ENCODE measurements around the gene CCDC66.

Gene CCDC66

DNA sequence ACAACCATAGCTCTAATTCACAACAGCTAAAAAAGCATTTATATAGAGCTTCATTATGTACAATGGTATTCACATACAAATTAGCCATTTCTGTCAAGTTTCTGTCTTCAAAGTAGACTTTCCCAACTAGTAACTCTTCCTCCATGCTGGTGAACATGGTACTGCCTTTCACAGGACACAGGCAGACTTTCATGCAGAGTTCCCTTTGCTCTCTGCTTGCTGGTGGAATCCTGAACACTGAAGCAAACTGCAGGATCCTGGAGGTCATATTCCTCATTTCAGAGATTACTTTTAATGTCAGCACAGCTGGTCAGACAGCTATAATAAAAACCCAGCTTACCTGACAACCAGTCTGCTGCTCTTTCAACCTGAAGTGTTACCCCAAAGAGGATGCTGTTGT is 72.5 kb downstream of the CCDC66 start:
- TF ChIP-seq, protein P1, sequence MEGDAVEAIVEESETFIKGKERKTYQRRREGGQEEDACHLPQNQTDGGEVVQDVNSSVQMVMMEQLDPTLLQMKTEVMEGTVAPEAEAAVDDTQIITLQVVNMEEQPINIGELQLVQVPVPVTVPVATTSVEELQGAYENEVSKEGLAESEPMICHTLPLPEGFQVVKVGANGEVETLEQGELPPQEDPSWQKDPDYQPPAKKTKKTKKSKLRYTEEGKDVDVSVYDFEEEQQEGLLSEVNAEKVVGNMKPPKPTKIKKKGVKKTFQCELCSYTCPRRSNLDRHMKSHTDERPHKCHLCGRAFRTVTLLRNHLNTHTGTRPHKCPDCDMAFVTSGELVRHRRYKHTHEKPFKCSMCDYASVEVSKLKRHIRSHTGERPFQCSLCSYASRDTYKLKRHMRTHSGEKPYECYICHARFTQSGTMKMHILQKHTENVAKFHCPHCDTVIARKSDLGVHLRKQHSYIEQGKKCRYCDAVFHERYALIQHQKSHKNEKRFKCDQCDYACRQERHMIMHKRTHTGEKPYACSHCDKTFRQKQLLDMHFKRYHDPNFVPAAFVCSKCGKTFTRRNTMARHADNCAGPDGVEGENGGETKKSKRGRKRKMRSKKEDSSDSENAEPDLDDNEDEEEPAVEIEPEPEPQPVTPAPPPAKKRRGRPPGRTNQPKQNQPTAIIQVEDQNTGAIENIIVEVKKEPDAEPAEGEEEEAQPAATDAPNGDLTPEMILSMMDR (IDR thresholded peaks at IDR 0.05; ENCODE audit: control extremely low read depth, extremely low read depth, low read depth, missing control alignments): no peak
- no peak for DNase-seq (ENCODE audit: extremely low spot score)
- ChIA-PET CTCF (interaction anchor here (1.7 to 2.8 kb wide), 2 partner anchors 8 to 12 kb away, joined by 4 to 11 read pairs; no protein-coding TSS in a partner anchor), POLR2A (no interaction called here)

DNA sequence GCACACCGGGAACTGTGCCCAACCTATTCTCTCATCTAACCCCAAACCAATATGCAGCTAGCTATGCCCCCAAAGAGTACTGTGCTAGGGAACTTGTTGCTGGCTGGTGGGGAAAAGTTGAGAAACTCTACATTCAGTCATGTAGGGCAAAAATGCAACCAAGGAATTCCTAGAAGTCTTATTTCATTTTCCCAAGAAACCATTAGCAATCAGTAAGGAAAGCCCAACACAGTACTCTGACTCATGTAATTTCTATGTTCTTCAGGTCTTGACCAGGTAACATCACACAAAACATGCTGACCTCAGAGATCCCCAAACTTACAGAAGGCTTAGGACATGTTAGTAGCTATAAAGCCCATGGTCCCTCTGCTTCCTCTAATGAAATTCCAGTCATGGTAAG is 74.0 kb downstream of the CCDC66 start:
- TF ChIP-seq, protein P1 (IDR thresholded peaks at IDR 0.05; ENCODE audit: control extremely low read depth, extremely low read depth, low read depth, missing control alignments): no peak
- DNase-seq (ENCODE audit: extremely low spot score): no peak
- ChIA-PET CTCF (interaction anchor here (1.1 to 1.7 kb wide), 2 partner anchors 9 to 10 kb away, joined by 3 to 4 read pairs; no protein-coding TSS in a partner anchor), POLR2A (no interaction called here)

DNA sequence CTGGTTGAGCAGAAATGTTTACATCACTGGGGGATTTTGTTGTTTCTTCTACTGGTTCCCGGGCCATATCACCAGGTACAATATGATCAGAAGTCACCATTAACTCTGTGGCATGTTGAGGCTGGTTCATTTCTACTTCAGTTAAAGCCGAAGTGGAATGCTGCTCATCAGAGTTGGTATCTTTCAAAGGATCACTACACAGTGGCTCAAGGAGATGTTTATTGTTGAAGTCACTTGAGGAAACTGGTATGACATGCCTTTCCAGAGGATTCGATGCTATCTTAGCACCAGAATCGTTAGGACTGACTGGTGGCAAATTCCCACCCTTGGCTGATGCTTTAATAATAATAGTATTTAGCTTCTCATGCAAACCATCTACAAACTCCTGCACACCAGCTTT is 76.2 kb downstream of the CCDC66 start:
- ChIA-PET CTCF (no interaction called here), POLR2A (no interaction called here)
- TF ChIP-seq, protein P1 (IDR thresholded peaks at IDR 0.05; ENCODE audit: control extremely low read depth, extremely low read depth, low read depth, missing control alignments): no peak
- DNase-seq (ENCODE audit: extremely low spot score): no peak

DNA sequence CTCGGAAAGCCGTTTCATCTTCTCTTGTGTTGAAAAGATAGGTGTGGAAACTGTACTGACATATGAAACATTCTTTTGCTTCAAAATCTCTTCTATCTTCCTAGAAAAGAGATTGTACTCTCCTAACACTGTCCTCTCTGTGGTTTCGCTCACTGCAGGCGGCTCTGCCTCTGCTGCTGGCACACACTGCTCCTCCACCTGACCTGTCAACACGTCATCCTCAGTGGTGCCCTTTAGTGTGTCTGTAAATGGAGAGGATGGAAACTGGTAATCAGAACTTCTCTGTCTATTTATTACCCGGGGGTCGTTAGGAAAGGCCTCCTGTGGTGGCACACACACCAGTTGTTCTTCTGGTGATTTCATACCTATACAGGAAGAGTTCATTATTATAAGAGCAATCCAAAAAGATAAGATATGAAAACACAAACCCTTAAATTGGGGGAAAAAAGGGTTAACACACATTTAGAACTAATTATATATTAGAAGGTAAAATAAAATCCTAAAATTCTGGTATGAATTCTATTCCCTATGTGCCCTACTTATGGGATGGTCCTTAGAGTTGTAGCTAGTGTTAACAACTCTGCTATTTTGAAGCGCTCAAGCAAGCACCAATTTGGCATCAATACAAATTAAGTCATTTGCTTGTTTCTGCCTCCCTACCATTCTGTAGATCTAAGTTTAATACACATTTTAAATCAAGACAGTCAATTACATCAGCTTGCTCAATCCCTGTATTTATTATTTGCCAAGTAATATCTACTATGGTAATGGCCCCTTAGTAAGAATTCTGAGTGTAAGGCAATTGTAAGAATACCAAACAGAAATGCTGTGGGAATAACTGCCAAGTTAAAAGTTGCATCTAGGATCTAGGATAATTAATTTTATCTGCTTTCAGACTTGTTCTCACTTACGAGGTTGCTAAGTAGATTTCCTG is 76.9 kb downstream of the CCDC66 start:
- ChIA-PET POLR2A (no interaction called here), CTCF (interaction anchor here (2.3 kb wide), 1 partner anchor 10 kb away, joined by 7 read pairs; no protein-coding TSS in a partner anchor)
- DNase-seq (ENCODE audit: extremely low spot score): no peak
- TF ChIP-seq, protein P1 (IDR thresholded peaks at IDR 0.05; ENCODE audit: control extremely low read depth, extremely low read depth, low read depth, missing control alignments): no peak

DNA sequence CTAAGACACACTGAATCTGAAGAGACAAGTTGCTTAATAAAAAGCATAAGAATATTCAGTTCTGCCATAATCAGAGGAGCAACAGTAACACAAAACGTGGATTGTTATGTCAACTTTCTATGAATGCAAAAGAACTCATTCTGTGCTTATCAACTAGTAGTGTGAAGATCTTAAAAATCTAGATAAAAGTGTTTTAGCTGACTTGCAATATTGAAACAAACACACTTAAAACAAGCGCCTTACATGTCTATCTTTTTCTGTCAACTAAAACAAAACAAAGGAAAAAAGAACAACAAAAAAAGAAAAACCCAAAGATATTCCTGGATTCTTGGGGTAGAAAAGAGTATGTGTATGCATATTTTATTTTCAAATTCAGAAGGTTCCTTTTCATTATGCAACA is 88.4 kb downstream of the CCDC66 start:
- POLR2A ChIA-PET: no interaction called here

DNA sequence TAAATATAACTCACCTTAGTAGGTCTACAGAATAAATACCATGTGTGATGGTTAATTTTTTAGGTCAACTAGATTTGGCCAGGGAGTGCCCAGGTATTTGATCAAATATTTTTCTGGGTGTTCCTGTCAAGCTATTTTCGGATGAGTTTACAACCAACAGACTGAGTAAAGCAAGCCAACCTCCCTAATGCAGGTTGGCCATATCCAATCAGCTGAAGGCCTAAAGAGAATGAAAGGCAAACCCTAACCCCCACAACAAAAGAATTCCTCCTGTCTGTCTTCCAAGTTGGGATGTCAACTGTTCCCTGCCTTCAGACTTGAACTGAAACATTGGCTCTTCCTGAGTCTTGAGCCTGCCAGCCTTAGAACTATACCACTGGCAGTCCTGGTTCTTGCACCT is 97.5 kb downstream of the CCDC66 start:
- CTCF ChIA-PET: interaction anchor here (1.2 kb wide), 1 partner anchor 28 kb away, joined by 3 read pairs; the partner anchor contains the start of gene TASOR

More for the DNA sequence above, 88.4 kb downstream of the CCDC66 start:
- TF ChIP-seq, protein P1 (IDR thresholded peaks at IDR 0.05; ENCODE audit: control extremely low read depth, extremely low read depth, low read depth, missing control alignments): no peak
- CTCF ChIA-PET: no interaction called here
- DNase-seq (ENCODE audit: extremely low spot score): no peak

More for the DNA sequence above, 97.5 kb downstream of the CCDC66 start:
- TF ChIP-seq, protein P1 (IDR thresholded peaks at IDR 0.05; ENCODE audit: control extremely low read depth, extremely low read depth, low read depth, missing control alignments): no peak
- DNase-seq (ENCODE audit: extremely low spot score): no peak
- POLR2A ChIA-PET: no interaction called here
